Sigmoid colon (tissue), 7 donors: ENCODE measurements around the gene WDFY4. TPM values are rescaled to one million over a fixed set of nuclear protein-coding genes. Genes with fewer than 3 reads are reported as not detected.

Source experiments
- DNase-seq: peaks from one replicate; pipeline ENCODE4 v3.0.0-alpha.2; 2019
- H3K27ac ChIP-seq, 4 donors: fragments of 200-600 bp; sonication (generic); one replicate each; pipeline ENCODE4 v1.5.1; 2016 to 2019; ENCODE audit warnings: mild to moderate bottlenecking in 1 of 4
- H3K27me3 ChIP-seq, 3 donors: fragments of 200-600 bp; sonication (generic); one replicate each; pipeline ENCODE4 v1.5.1; 2019; ENCODE audit warnings: mild to moderate bottlenecking in 1 of 3
- H3K36me3 ChIP-seq, 4 donors: fragments of 200-600 bp; sonication (generic); one replicate each; pipeline ENCODE4 v1.5.1; 2016 to 2019
- H3K4me1 ChIP-seq, 4 donors: fragments of 200-600 bp; sonication (generic); one replicate each; pipeline ENCODE4 v1.5.1; 2017 to 2019
- H3K4me3 ChIP-seq, 4 donors: fragments of 200-600 bp; sonication (generic); one replicate each; pipeline ENCODE4 v1.5.1; 2017 to 2019; ENCODE audit warnings: mild to moderate bottlenecking in 2 of 4, moderate library complexity in 1 of 4
- H3K9me3 ChIP-seq, 4 donors: fragments of 200-600 bp in 3 of 4; sonication (generic) in 3 of 4; one replicate each; pipeline versions ENCODE4 v1.5.1 to v1.6.1; 2013 to 2019
- CTCF ChIP-seq, 4 experiments: fragments of 450-650 bp in 3 of 4; fragments of 200-600 bp in 1 of 4; IDR thresholded peaks; one replicate each; pipeline ENCODE4 v1.5.1; 2016 to 2019; ENCODE audit warnings: antibody characterized with exemption in 4 of 4, mild to moderate bottlenecking in 3 of 4, moderate library complexity in 2 of 4
- EP300 ChIP-seq, 4 donors: sonication (generic); formaldehyde crosslinking; IDR thresholded peaks; one replicate each; pipeline ENCODE4 v1.6.1; 2017; ENCODE audit warnings: antibody characterized with exemption in 4 of 4
- POLR2A ChIP-seq, 2 donors: fragments of 450-650 bp; IDR thresholded peaks; one replicate each; pipeline ENCODE4 v1.6.1; 2016; ENCODE audit warnings: antibody characterized with exemption in 2 of 2, mild to moderate bottlenecking in 2 of 2, moderate library complexity in 2 of 2
- POLR2AphosphoS5 ChIP-seq, 4 donors: sonication (generic); formaldehyde crosslinking; IDR thresholded peaks; one replicate each; pipeline ENCODE4 v1.6.1; 2017; ENCODE audit warnings: antibody characterized with exemption in 4 of 4
- whole genome bisulfite sequencing, 2 donors: extraction: QIAGEN DNeasy Blood & Tissue Kit; methylation state at CpG; one replicate each; pipeline ENCODE4 v1.1.7; 2013; 5-methylcytosine and 5-hydroxymethylcytosine counted together
- intact Hi-C: fragments of 100-400 bp; cut with DNase I; formaldehyde crosslinking; loops from one replicate; pipeline ENCODE4 v1.15.1; 2023
- polyA plus RNA-seq, 3 donors: library from polyadenylated mRNA; stranded (reverse); fragments of 200-250 nt; gene quantifications; one replicate each; pipeline ENCODE4 v1.2.3, GENCODE V29; 2013
- total RNA-seq, 4 donors: library from RNA; depleted of rRNA; stranded (reverse); fragments of >200 nt; gene quantifications; one replicate each; pipeline ENCODE4 v1.1.0, GENCODE V29; 2016
- donor health status: healthy with polysubstance abuse.
- donor health status: Bipolar disorder and iron deficiency.
- donor health status: healthy.

Gene WDFY4
- total and polyA plus RNA-seq, 7 donors: 0.60 to 18.6 (median 2.5) TPM

- no peak for DNase-seq
- no peaks in the 10 kb centered on the region for H3K4me1 ChIP-seq
- H3K27ac ChIP-seq: no peak overlapping the region
- no peak for TF ChIP-seq EP300 (IDR thresholded peaks at IDR 0.05)
- no peak for TF ChIP-seq POLR2A (IDR thresholded peaks at IDR 0.05)
- no peak for TF ChIP-seq POLR2AphosphoS5 (IDR thresholded peaks at IDR 0.05)
- no peak for TF ChIP-seq CTCF (IDR thresholded peaks at IDR 0.05)
- intact Hi-C loops: no loop called here
- no peaks in the 10 kb centered on the region for H3K27me3 ChIP-seq
- 83 to 85% methylated on average over 2 of the region's 2 CpGs for WGBS, 2 donors
- H3K4me3 ChIP-seq: no peak overlapping the region
- no peaks in the 10 kb centered on the region for H3K9me3 ChIP-seq
- no peaks in the 10 kb centered on the region for H3K36me3 ChIP-seq
Measured at GRCh38 chr10:48903151-48903550, 218.5 kb downstream of the WDFY4 start.

- DNase-seq: no peak
- Histone ChIP-seq H3K27ac (no peak overlapping the region), H3K4me3 (no peak overlapping the region), H3K36me3 (no peaks in the 10 kb centered on the region), H3K9me3 (no peaks in the 10 kb centered on the region), H3K27me3 (no peaks in the 10 kb centered on the region), H3K4me1 (no peaks in the 10 kb centered on the region)
- TF ChIP-seq POLR2AphosphoS5 (IDR thresholded peaks at IDR 0.05) (no peak), EP300 (IDR thresholded peaks at IDR 0.05) (no peak), POLR2A (IDR thresholded peaks at IDR 0.05) (no peak), CTCF (IDR thresholded peaks at IDR 0.05) (no peak)
- WGBS, 2 donors: 90 to 93% methylated on average over 2 of the region's 2 CpGs
- intact Hi-C loops: no loop called here
Measured at GRCh38 chr10:48904861-48905260, 220.2 kb downstream of the WDFY4 start.

- intact Hi-C loops: no loop called here
- no peak overlapping the region for H3K4me3 ChIP-seq
- H3K27ac ChIP-seq: no peak overlapping the region
- H3K36me3 ChIP-seq: no peaks in the 10 kb centered on the region
- no peaks in the 10 kb centered on the region for H3K9me3 ChIP-seq
- no peaks in the 10 kb centered on the region for H3K27me3 ChIP-seq
- no peak for DNase-seq
- no peaks in the 10 kb centered on the region for H3K4me1 ChIP-seq
- TF ChIP-seq EP300 (IDR thresholded peaks at IDR 0.05) (no peak), POLR2AphosphoS5 (IDR thresholded peaks at IDR 0.05) (no peak), POLR2A (IDR thresholded peaks at IDR 0.05) (no peak), CTCF (IDR thresholded peaks at IDR 0.05) (no peak)
- 97 to 99% methylated on average over 2 of the region's 2 CpGs for WGBS, 2 donors
Measured at GRCh38 chr10:48905311-48905710, 220.6 kb downstream of the WDFY4 start.

- no peaks in the 10 kb centered on the region for H3K36me3 ChIP-seq
- no peaks in the 10 kb centered on the region for H3K9me3 ChIP-seq
- no peaks in the 10 kb centered on the region for H3K4me1 ChIP-seq
- no peaks in the 10 kb centered on the region for H3K27me3 ChIP-seq
- H3K27ac ChIP-seq: no peak overlapping the region
- no peak for TF ChIP-seq EP300 (IDR thresholded peaks at IDR 0.05)
- no peak for TF ChIP-seq POLR2A (IDR thresholded peaks at IDR 0.05)
- no peak overlapping the region for H3K4me3 ChIP-seq
- WGBS, 2 donors: 77 to 92% methylated on average over 2 of the region's 2 CpGs
- no peak for DNase-seq
- intact Hi-C loops: no loop called here
Measured at GRCh38 chr10:48906841-48907240, 222.2 kb downstream of the WDFY4 start.

GRCh38 chr10:48907730-48908129 is 223.1 kb downstream of the WDFY4 start:
- intact Hi-C loops: no loop called here
- no peaks in the 10 kb centered on the region for H3K4me1 ChIP-seq
- H3K27ac ChIP-seq: no peak overlapping the region
- H3K4me3 ChIP-seq: no peak overlapping the region
- no peaks in the 10 kb centered on the region for H3K36me3 ChIP-seq
- TF ChIP-seq CTCF (IDR thresholded peaks at IDR 0.05): no peak
- TF ChIP-seq POLR2AphosphoS5 (IDR thresholded peaks at IDR 0.05): no peak
- TF ChIP-seq EP300 (IDR thresholded peaks at IDR 0.05): no peak
- TF ChIP-seq POLR2A (IDR thresholded peaks at IDR 0.05): no peak
- no peaks in the 10 kb centered on the region for H3K9me3 ChIP-seq
- no peaks in the 10 kb centered on the region for H3K27me3 ChIP-seq
- DNase-seq: no peak
- WGBS, 2 donors: 77 to 81% methylated on average over 4 of the region's 4 CpGs
